Measurements from ENCODE around the gene HPCAL1. TPM values are rescaled to one million over a fixed set of nuclear protein-coding genes. Genes with fewer than 3 reads are reported as not detected.

Gene HPCAL1
- total RNA-seq, 2 donors from 2014 or later, result 43.9 to 52.0 TPM

DNA sequence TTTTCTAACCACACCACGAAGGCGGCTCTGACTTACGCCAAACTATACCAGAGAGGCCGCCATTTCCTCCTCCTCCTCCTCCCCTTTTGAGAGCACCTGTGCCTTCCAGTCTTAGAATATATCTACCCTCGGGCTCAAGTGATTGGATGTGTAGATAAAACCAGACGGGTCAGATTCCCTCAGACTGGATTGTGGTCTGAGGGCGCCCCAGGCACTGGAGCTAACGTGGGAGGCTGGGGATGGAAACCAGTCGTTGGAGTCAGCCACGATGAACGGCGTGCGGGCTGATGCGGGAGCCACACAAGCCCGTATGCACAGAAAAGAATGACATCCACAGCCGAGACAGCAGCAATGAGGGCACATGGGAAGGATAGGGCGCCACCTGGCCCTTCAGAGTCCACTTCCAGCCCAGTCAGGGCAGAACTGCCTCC, 157.7 kb downstream of the HPCAL1 start:
- DNase-seq (no peak), ATAC-seq (replicated peaks in 1 of 2) (no peak)
- Mint-ChIP-seq H3K4me1 (ENCODE audit: low read depth) (no peaks in the 10 kb centered on the region), H3K9me3 (no peaks in the 10 kb centered on the region), H3K36me3 (ENCODE audit: insufficient read depth in 2 of 2) (no peaks in the 10 kb centered on the region), H3K27ac (no peak overlapping the region), H3K4me3 (no peak overlapping the region), H3K27me3 (ENCODE audit: low read depth) (no peaks in the 10 kb centered on the region)

DNA sequence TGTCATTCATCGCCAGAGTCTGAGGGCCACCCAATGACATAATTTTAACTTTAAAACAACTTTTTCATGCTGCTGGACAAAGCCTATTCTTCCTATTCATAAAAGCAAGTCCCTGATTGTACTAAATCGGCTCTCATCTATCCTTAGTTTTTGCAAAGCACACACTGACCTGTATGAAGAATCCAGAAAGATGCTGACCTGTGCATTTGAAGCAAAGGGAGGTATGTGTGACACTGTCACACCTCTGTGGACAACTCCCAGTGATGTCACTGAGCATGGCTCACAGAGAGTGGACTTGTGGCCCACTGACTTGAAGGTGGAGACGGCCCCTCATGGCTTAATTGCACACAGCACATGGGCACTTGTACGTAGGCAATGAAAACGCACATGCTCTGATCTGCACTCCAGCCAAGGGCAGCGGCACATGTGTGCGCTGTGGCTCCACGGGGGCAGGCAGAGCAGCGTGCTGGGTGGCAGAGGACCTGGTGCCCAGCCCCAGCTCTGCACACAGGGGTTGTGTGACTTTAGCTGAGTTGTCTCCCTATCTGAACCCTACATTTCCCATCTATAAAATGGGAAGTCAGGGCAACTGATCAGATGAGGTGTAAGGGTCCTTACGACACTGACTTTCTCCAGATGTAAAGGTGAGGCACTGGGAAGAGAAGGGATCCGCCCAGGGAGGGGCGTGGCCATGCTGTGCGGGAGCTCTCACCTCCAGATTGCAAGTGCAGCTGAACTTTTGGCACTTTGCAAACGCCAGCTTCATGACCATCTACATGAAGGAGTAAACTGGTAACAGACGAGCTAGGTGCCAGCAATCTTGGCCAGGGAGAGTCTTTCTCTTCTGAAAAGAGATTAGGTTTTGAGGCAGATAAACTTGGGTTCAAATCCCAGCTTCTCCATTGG, 159.7 kb downstream of the HPCAL1 start:
- no peak for ATAC-seq (replicated peaks in 1 of 2)
- Mint-ChIP-seq H3K27ac (no peak overlapping the region), H3K36me3 (ENCODE audit: insufficient read depth in 2 of 2) (no peaks in the 10 kb centered on the region)

DNA sequence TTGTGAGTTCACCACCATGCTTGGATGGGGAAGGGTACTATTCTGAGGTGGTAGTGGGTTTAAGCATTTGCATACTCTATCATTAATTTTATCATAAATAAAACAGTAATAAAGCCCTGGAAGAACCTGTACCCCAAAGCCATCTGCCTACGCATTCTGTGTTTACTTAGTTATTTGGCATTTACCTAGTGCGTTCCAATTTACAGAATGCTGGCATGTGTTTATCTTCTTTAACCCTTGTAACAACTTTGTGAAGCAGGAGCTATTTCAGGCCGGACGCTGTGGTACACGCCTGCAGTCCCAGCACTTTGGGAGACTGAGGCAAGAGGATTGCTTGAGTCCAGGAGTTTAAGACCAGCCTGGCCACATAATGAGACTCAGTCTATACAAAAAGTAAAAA, 163.2 kb downstream of the HPCAL1 start:
- no peak for DNase-seq
- no peak overlapping the region for H3K27ac Mint-ChIP-seq
- no peaks in the 10 kb centered on the region for H3K36me3 Mint-ChIP-seq (ENCODE audit: insufficient read depth in 2 of 2)
- no peak overlapping the region for H3K4me3 Mint-ChIP-seq
- peaks cover 5% of the 10 kb centered on the region for H3K27me3 Mint-ChIP-seq (ENCODE audit: low read depth)
- H3K4me1 Mint-ChIP-seq (ENCODE audit: low read depth), result no peaks in the 10 kb centered on the region
- no peak for ATAC-seq (replicated peaks in 1 of 2)
- no peaks in the 10 kb centered on the region for H3K9me3 Mint-ChIP-seq

More for the DNA sequence above, 159.7 kb downstream of the HPCAL1 start:
- no peaks in the 10 kb centered on the region for H3K27me3 Mint-ChIP-seq (ENCODE audit: low read depth)
- no peaks in the 10 kb centered on the region for H3K9me3 Mint-ChIP-seq
- H3K4me3 Mint-ChIP-seq, result no peak overlapping the region
- no peaks in the 10 kb centered on the region for H3K4me1 Mint-ChIP-seq (ENCODE audit: low read depth)
- no peak for DNase-seq

GRCh38 chr2:10466801-10467200, 164.1 kb downstream of the HPCAL1 start:
- H3K4me1 Mint-ChIP-seq (ENCODE audit: low read depth), result no peaks in the 10 kb centered on the region
- ATAC-seq (replicated peaks in 1 of 2) (no peak), DNase-seq (no peak)
- H3K27me3 Mint-ChIP-seq (ENCODE audit: low read depth), result peaks cover 5% of the 10 kb centered on the region
- H3K27ac Mint-ChIP-seq, result no peak overlapping the region
- no peaks in the 10 kb centered on the region for H3K9me3 Mint-ChIP-seq
- no peak overlapping the region for H3K4me3 Mint-ChIP-seq
- no peaks in the 10 kb centered on the region for H3K36me3 Mint-ChIP-seq (ENCODE audit: insufficient read depth in 2 of 2)

DNA sequence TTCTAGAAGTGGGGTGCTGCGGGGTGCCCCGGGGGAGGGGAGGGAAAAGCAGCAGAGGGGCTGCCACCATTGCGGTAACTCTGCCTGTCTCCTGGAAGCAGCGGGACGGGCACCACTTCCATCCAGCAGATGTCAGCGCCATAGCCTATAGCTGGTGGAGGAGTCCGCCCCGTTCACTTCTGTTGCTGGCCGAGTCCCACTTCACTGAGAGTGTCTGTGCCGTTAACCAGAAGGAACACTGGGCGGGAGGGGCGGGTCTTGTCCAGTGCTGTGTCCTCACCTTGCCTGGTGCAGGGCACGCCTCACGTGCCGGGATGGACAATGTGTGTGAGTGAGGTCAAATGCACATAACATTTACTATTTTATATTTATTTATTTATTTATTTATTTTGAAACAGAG, 164.7 kb downstream of the HPCAL1 start:
- DNase-seq, result no peak
- H3K9me3 Mint-ChIP-seq, result no peaks in the 10 kb centered on the region
- H3K27ac Mint-ChIP-seq, result no peak overlapping the region
- no peaks in the 10 kb centered on the region for H3K4me1 Mint-ChIP-seq (ENCODE audit: low read depth)
- peaks cover 5% of the 10 kb centered on the region for H3K27me3 Mint-ChIP-seq (ENCODE audit: low read depth)
- no peaks in the 10 kb centered on the region for H3K36me3 Mint-ChIP-seq (ENCODE audit: insufficient read depth in 2 of 2)
- no peak for ATAC-seq (replicated peaks in 1 of 2)
- no peak overlapping the region for H3K4me3 Mint-ChIP-seq

- no peaks in the 10 kb centered on the region for H3K36me3 Mint-ChIP-seq (ENCODE audit: insufficient read depth in 2 of 2)
- DNase-seq, result no peak
- H3K4me1 Mint-ChIP-seq (ENCODE audit: low read depth), result no peaks in the 10 kb centered on the region
- H3K4me3 Mint-ChIP-seq, result no peak overlapping the region
- ATAC-seq (replicated peaks in 1 of 2), result no peak
- H3K9me3 Mint-ChIP-seq, result no peaks in the 10 kb centered on the region
- H3K27ac Mint-ChIP-seq, result no peak overlapping the region
- peaks cover 5% of the 10 kb centered on the region for H3K27me3 Mint-ChIP-seq (ENCODE audit: low read depth)
These were observed 166.6 kb downstream of the HPCAL1 start for GRCh38 chr2:10469301-10469700.

- H3K4me1 Mint-ChIP-seq (ENCODE audit: low read depth), result no peaks in the 10 kb centered on the region
- no peaks in the 10 kb centered on the region for H3K9me3 Mint-ChIP-seq
- DNase-seq (no peak), ATAC-seq (replicated peaks in 1 of 2) (no peak)
- H3K36me3 Mint-ChIP-seq (ENCODE audit: insufficient read depth in 2 of 2), result no peaks in the 10 kb centered on the region
- no peak overlapping the region for H3K4me3 Mint-ChIP-seq
- H3K27ac Mint-ChIP-seq, result no peak overlapping the region
- peaks cover 5% of the 10 kb centered on the region for H3K27me3 Mint-ChIP-seq (ENCODE audit: low read depth)
These were observed 167.4 kb downstream of the HPCAL1 start for GRCh38 chr2:10469955-10470608.

GRCh38 chr2:10471046-10471571, 168.4 kb downstream of the HPCAL1 start:
- Mint-ChIP-seq H3K36me3 (ENCODE audit: insufficient read depth in 2 of 2) (no peaks in the 10 kb centered on the region), H3K4me3 (no peak overlapping the region), H3K27ac (no peak overlapping the region), H3K9me3 (no peaks in the 10 kb centered on the region), H3K4me1 (ENCODE audit: low read depth) (no peaks in the 10 kb centered on the region), H3K27me3 (ENCODE audit: low read depth) (peaks cover 5% of the 10 kb centered on the region)
- DNase-seq (no peak), ATAC-seq (replicated peaks in 1 of 2) (no peak)

GRCh38 chr2:10471955-10472354, 169.3 kb downstream of the HPCAL1 start:
- Mint-ChIP-seq H3K4me1 (ENCODE audit: low read depth) (peaks cover 2% of the 10 kb centered on the region), H3K27me3 (ENCODE audit: low read depth) (peaks cover 5% of the 10 kb centered on the region), H3K36me3 (ENCODE audit: insufficient read depth in 2 of 2) (no peaks in the 10 kb centered on the region), H3K9me3 (no peaks in the 10 kb centered on the region), H3K4me3 (no peak overlapping the region), H3K27ac (no peak overlapping the region)
- ATAC-seq (replicated peaks in 1 of 2), result no peak
- DNase-seq, result no peak

DNA sequence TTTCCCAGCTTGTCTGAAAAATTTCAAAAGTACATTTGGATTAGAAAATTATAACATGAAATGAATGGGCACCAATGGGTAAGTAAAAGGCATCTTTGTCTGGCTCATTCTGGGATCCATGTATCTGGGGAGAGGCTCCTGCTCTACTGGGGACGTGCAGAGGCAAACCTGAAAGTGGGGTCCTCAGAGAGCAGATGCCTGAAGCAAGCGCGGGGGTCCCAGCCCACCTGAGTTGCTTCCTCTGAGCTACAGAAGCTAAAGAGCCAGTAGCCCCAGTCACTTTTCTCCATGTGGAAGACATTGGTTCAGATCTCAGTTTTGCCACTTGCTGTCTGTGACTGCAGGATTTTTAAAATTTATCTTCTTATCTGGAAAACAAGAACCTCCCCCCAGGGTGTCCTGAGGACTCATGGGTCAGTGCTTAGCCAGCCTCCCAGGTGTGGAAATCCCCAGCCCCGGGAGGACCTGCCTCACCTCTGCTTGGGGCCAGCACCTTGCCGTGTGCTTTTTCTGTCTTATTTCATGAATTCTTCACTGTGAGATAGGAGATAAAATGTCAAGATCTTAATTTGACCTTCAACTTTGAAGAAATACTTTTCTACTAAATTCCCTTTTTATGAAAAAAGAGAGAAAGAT, 170.5 kb downstream of the HPCAL1 start:
- Mint-ChIP-seq H3K9me3 (no peaks in the 10 kb centered on the region), H3K27me3 (ENCODE audit: low read depth) (peaks cover 5% of the 10 kb centered on the region), H3K4me3 (no peak overlapping the region), H3K4me1 (ENCODE audit: low read depth) (peaks cover 11% of the 10 kb centered on the region), H3K36me3 (ENCODE audit: insufficient read depth in 2 of 2) (no peaks in the 10 kb centered on the region), H3K27ac (no peak overlapping the region)
- ATAC-seq (replicated peaks in 1 of 2) (no peak), DNase-seq (no peak)

DNA sequence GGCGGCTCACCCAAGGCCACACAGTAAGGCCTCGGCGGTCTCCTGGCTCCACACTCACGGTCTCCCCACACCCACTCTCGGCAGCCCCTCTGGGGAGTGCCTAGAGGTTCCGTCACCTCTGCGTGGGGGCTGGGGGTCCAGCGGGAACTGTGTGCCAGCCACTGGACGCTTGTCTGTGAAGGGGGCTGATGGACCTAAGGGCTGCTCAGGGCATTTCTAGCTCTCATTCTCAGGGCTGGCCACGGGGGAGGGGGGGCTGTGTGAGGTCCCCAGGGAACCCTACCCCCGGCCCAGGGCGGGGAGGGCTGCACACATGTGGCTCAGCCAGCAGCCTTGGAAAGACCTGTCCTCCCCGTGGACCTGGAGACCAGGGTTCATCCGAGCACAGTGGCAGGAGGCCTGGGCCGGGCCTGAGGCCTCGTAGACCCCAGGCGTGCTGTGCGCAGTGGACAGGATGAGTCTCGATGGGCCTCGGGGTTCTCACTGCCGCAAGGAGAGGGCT, 172.6 kb downstream of the HPCAL1 start:
- no peaks in the 10 kb centered on the region for H3K36me3 Mint-ChIP-seq (ENCODE audit: insufficient read depth in 2 of 2)
- DNase-seq, result no peak

GRCh38 chr2:10475811-10476660, 173.3 kb downstream of the HPCAL1 start:
- H3K4me1 Mint-ChIP-seq (ENCODE audit: low read depth), result peaks cover 11% of the 10 kb centered on the region
- H3K27me3 Mint-ChIP-seq (ENCODE audit: low read depth), result peaks cover 6% of the 10 kb centered on the region
- no peak for DNase-seq
- no peaks in the 10 kb centered on the region for H3K9me3 Mint-ChIP-seq
- no peaks in the 10 kb centered on the region for H3K36me3 Mint-ChIP-seq (ENCODE audit: insufficient read depth in 2 of 2)
- ATAC-seq (replicated peaks in 1 of 2), result no peak
- no peak overlapping the region for H3K27ac Mint-ChIP-seq
- H3K4me3 Mint-ChIP-seq, result no peak overlapping the region

More for the DNA sequence above, 172.6 kb downstream of the HPCAL1 start:
- Mint-ChIP-seq H3K9me3 (no peaks in the 10 kb centered on the region), H3K4me3 (no peak overlapping the region), H3K27ac (no peak overlapping the region), H3K4me1 (ENCODE audit: low read depth) (peaks cover 11% of the 10 kb centered on the region), H3K27me3 (ENCODE audit: low read depth) (no peaks in the 10 kb centered on the region)
- ATAC-seq (replicated peaks in 1 of 2), result no peak

Measured in activated T-cell treated with anti-CD3 and anti-CD28 coated beads, Interleukin-2, amount 50 U/mL, for 72 hours (primary cell).